Daoy (cell line): ENCODE results near the gene NFATC2. TPM values are rescaled to one million over a fixed set of nuclear protein-coding genes. Genes with fewer than 3 reads are reported as not detected.
"Not testable (repeated sequence)": the region's sequence is repeated elsewhere in the genome, so short reads cannot be mapped to it uniquely, and the experiment has no call there.

Experiments
- DNase-seq: peaks from one replicate; pipeline ENCODE4 v3.0.0-alpha.2; 2015; ENCODE audit warnings: low read depth
- total RNA-seq: library from RNA; depleted of rRNA; stranded (reverse); fragments of >200 nt; shearing (Covaris generic); gene quantifications from 2 replicates; pipeline ENCODE4 v1.2.3, GENCODE V29; 2014

Gene NFATC2
- total RNA-seq, 1 experiment from 2014 or later, result 0.40 TPM

DNA sequence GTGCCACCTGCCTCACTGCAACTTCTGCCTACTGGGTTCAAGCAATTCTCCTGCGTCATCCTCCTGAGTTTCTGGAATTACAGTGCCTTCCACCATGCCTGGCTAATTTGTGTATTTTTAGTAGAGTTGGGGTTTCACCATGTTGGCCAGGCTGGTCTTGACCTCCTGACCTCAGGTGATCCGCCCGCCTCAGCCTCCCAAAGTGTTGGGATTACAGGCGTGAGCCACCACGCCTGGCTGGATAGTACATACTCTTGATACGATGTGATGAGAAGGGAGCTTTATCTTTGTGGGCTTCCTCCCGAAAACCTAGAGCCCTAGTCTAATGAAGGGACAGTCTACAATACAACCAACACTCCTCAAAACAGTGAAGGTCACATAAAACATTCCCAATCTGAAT lies 2.4 kb downstream of the NFATC2 start:
- DNase-seq, result not testable (repeated sequence)

GRCh38 chr20:51536116-51537069 lies 6.1 kb downstream of the NFATC2 start:
- DNase-seq, result no peak

DNA sequence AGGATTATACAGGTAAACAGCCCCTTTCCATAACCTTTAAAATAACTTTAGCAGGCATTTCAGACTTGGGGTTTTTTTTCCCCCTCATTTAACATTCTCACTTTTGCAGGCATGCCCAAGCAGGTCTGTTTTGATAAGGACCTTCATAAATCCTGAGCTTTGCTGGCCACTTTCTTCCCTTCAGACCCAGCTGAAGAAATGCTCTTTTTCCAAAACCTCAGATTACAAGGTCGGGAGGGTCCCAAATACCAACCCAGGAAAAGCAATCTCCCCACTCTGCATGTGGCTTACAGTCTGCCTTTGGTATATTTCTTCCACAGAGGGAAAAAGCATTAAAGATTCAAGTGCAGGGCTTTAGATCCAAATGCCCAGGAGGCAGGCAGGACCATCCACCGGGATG lies 6.8 kb downstream of the NFATC2 start:
- DNase-seq, result no peak

DNA sequence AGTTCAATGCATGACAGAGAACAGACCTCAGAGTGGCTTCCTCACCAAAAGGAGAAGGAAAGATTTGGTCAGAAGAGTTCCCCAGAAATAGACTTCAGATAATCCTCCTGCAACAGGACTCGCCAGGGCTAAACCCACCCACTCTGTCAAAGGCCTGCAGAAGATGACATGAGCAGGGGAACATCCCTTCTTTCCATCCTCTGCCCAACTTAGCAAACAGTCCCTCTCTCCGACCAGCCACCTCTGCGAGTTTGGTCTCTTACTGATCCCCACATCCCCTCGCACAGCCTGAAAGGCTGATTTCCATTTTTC lies 7.5 kb downstream of the NFATC2 start:
- DNase-seq, result no peak

- peak; percentile 63 for DNase-seq
Measured at GRCh38 chr20:51533291-51534172, 9.0 kb downstream of the NFATC2 start.

DNA sequence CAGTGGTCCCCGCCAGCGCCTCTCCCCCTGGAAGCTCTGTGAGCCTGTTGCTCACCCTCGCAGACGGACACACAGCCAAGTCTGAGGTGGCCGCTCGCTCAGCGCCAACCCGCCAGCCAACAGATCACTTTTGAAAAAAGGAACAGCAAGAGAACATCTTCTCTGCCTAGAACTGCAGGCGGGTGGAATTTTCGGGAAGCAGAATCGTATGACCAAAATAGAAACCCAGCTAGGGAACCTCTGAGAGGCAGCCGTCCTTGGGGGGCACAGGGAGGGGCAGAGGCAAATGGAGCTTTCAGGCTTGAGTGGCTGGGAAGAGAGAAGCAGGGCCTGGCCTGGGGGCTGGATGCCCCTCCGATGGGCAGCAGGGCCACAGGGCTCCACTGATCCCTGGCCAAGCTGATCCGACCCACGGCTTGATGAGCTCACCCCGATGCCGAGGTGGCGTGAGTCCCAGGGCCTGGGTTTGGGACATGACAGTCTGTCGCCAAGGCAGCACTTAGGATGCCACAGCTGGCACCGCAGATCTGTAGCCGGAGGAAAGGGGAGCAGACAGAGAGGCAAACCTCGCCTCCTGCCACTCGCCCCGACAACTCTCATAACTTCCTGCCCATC lies 9.8 kb downstream of the NFATC2 start:
- peak; percentile 30 for DNase-seq

DNA sequence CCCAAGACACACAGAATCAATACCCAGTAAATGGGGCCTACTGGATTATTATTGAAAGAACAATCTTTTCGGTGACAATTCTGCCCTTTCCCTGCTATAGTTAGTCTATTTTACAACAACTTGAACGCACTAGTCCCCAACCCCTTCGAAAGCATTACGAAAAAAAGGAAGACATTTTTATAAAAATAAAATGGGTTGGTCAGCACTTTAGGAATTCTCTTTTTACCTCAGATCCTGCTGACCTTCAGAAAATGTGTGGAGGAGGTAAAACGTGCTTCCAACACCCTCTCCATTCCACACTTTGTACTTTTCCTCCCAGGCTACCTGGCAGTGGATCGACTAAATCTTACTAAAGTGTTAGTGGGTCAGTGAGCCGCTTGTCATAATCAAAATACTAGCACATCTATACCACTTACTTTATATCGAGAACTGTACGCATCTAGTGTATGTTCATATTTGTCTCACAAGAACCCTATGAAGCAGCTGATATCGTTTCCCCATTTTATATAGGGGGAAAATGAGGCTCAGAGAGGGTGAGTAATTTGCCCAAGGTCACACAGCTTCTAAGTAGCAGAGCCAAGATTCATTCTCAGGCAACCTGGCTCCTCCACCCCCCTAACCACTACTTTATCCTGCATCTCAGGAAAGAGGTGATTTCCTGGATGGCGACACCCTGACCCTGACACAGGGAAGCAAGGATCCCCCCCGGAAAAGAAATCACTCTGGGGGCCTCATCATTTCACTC lies 10.6 kb downstream of the NFATC2 start:
- DNase-seq, result no peak

DNA sequence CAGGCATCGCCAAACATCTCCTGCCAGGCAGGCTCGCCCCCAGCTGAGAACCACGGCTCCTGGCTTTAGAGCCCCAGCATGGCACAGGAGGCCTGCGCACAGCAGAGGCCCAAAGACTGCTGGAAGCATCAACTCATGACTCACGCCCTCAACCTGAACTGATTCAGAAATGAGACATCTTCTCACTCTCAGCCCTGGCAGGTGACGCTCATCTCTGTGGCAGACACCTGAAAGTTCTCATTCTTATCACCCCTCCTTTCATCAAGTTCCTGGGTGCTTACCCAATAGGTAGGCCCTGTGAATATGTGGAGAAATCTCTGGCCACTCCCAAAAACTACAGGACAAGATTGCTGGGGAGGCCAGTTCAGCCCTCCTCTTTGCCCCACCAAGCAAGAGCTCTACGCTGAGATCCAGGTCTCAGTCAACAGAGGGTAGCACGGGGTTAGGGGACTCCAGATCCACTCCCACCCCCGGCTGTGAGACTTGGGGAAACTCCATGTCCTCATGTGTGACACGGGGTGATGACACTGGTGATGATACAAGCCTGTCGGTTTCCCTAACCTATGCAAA lies 11.3 kb downstream of the NFATC2 start:
- peak; percentile 83 for DNase-seq

- no peak for DNase-seq
Measured at GRCh38 chr20:51529758-51530157, 12.8 kb downstream of the NFATC2 start.

DNA sequence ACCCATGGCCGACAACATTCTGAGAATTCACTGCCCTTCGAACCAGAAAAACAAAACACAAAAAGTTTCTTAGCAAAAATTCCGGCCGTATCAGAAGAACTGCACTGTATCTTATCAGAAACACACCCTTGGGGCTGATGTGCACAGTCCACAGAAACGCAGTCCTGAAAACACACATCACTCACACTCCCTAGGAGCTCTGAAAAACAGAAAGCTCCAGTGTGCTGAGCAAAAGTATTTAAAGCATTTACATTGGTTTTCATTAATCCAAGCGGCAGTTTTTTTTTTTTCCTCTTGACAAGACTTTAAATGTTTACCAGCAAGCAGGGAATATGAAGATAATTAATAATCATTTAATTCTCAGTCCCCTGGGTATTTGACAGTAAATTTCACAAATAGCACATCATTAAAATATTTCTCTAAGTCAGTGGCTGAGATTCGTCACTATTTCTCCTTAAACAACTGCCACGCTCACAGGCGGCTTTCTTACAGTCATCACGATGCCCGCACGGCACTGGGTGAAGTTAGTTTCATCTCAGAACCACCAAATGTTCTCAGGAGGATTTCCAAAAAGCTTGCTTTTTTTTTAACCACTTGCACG lies 13.3 kb downstream of the NFATC2 start:
- no peak for DNase-seq

DNA sequence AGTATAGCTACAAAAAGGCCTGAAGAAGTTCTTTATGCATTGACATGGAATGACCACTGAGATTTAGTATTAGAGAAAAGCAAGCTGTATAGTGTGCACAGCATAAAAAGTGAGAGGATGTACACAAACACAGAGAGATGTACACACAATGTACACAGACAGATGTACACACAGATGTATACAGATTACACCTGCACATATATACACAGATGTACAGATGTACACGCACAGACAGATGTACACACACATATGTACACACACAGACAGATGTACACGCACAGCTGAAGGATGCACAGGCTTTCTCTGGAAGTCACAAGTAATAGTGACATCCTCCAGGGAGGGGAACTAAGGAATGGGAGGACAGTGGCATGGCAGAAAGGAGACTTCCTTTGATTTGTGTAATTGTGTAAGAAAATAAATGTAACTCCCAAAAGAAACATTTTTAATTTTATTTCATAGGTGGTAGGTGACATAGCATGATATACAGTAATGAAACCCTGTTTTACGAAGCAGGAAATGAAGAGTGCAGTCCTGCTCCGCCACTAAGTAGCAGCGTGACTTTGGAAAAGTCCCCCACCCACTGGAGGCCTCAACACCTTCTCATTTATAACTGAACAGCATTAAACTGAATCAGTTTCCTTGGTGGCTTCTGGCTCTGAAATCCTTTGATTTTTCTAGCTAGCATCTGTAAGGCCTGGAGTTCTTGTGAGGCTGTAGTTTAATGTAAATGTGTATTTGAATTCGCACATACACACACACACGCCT lies 14.1 kb downstream of the NFATC2 start:
- DNase-seq, result no peak

DNA sequence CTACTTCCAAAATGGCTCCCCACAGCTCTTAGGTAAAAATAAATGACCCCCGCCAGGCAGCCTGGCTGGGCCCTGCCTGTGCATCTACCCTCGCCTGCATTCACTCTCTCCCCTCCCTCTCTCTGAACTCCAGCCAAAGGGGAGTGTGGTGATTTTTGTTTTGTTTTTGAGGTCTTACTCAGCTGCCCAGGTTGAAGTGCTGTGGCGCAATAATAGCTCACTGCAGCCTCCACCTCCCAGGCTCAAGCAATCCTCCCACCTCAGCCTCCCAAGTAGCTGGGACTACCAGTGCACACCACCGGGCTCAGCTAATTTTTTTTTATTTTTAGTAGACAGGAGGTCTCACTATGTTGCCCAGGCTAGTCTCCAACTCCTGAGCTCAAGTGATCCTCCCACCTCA lies 15.8 kb downstream of the NFATC2 start:
- no peak for DNase-seq

DNA sequence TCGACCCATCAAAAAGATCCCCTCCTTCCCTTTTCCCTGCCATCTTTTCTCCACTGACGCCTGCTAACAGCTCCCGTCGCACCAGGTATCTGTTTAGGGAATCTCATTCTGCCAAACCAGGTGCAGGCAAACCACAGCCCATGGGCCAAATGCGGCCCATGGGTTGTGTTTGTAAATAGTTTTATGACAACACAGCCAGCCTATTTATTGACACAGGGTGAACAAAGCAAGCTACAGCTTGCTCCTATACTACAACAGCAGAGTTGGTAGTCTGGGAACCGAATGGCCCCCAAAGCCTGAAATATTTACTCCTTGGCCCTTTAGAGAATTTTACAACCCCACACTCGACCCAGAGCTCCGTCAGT lies 16.4 kb downstream of the NFATC2 start:
- DNase-seq, result no peak

GRCh38 chr20:51525241-51526105 lies 17.0 kb downstream of the NFATC2 start:
- DNase-seq, result no peak

DNA sequence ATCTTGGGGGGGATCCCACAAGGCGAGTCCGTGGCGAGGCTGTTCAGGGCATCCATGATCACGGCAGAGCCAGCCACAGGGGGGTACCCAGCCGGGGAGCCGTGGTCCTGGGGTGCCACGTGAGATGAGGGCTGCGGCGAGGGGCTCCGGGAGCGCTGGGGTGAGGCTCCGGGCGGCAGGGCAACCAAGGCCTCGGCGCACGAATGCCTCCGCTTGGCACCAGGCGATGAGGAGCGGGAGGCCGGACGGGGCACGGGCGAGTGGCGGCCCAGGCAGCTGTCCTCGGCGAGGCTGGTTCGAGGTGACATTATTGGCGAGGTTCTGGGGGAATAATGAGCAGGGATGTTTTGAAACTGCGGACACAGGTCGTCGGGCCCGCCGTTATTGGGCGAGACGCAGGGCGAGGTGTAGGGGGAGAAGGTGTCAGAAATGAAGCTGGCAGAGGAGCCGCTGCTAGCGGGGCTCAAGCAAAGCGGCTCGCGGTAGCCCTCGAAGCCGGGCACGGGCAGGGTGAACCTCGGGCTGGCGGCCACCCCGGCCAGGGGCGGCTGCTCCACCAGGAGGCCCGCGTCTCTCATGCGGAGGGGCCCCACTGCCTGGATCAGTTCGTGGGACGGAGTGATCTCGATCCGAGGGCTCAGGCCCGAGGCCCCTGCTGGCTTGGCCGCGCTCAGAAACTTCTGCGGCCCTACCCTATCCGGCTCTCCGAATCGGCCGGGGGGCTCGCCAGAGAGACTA lies 19.1 kb downstream of the NFATC2 start:
- DNase-seq, result no peak

- no peak for DNase-seq
Measured at GRCh38 chr20:51522207-51522606, 20.3 kb downstream of the NFATC2 start.

DNA sequence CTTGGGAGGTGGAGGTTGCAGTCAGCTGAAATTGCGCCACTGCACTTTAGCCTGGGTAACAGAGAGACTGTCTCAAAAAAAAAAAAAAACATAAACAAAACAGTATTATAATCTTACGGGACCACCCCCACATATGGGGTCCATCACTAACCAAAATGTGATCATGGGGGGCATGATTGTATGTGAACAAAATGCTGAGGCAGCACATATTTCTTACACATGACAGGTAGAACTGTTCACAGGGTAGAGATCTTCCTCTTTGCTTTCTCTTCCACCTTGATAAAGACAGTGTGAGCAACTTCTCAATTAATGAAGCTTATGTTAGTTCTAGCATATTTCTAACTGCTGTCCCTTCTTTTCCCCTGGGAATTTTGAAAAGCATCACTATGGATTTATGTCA lies 24.7 kb downstream of the NFATC2 start:
- no peak for DNase-seq

DNA sequence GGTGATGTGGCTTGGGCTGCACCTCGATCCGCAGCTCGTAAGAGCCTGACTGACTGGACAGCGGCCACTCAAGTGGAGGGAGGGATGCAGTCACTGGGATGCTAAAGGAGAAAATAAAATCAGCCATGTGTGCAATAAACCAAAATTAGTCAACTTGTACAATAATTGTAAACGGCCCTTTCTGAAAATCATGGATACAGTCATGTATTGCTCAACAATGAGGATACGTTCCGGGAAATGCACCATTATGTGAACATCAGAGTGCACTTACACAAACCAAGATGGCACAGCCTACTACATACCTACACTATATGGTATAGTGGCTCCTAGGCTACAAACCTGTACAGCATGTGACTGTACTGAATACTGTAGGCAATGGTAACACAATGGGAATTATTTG lies 25.7 kb downstream of the NFATC2 start:
- DNase-seq, result no peak

DNA sequence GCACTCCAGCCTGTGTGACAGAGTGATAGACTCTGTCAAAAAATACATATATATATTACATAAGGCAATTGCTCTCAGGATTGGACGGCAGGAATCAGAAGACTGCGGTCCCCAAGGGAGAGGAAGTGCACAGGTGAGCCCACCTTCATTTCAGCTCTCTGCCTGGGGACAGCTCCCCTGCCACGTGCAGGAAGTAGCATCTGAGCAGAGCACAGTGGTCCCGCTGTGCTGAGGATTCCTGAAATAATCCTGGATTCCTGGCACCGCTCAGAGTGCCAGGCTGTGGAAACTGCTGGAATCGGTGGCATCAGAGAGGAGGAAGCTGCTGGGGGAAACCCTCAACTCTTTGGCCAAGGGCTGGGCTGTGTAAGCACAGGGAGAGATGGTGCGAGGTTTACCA lies 27.7 kb downstream of the NFATC2 start:
- DNase-seq, result no peak
